SU-DHL-6 (cell line): ENCODE measurements around the gene KLHL18.

ENCODE experiments used
- H2AFZ ChIP-seq: fragments of 200-600 bp; sonication (generic); 2 replicates; pipeline ENCODE4 v1.6.1; 2014; ENCODE audit warnings: low read depth, mild to moderate bottlenecking, moderate library complexity, mixed read lengths, antibody characterized with exemption, low read length; ENCODE audit not compliant: severe bottlenecking
- H3F3A ChIP-seq: fragments of 200-600 bp; shearing (Covaris generic); 2 replicates; pipeline ENCODE4 v1.6.0; 2016; ENCODE audit warnings: antibody characterized with exemption, mild to moderate bottlenecking; ENCODE audit not compliant: insufficient read depth
- H3K27ac ChIP-seq: fragments of 200-600 bp; sonication (generic); 2 replicates; pipeline ENCODE4 v1.5.1; 2016; ENCODE audit warnings: low read depth, mild to moderate bottlenecking, low read length, moderate library complexity, mixed read lengths
- H3K27me3 ChIP-seq: fragments of 200-600 bp; sonication (generic), shearing (Covaris generic); 2 replicates; pipeline ENCODE4 v1.6.0; 2014; ENCODE audit warnings: mild to moderate bottlenecking, low read length
- H3K36me3 ChIP-seq: fragments of 200-600 bp; sonication (generic); 2 replicates; pipeline ENCODE4 v1.6.1; 2014; ENCODE audit warnings: mild to moderate bottlenecking, low read length, mixed read lengths
- H3K4me2 ChIP-seq: fragments of 300-600, 200-600 bp; shearing (Covaris generic), sonication (generic); 2 replicates; pipeline ENCODE4 v1.6.0; 2014; ENCODE audit warnings: low read length, low read depth, mild to moderate bottlenecking; ENCODE audit not compliant: poor library complexity, severe bottlenecking
- H3K4me3 ChIP-seq: fragments of 200-600 bp; sonication (generic); 2 replicates; pipeline ENCODE4 v1.5.1; 2014; ENCODE audit warnings: antibody characterized with exemption, low read length, mild to moderate bottlenecking, mixed read lengths; ENCODE audit not compliant: insufficient read depth, poor library complexity, severe bottlenecking
- H3K79me2 ChIP-seq: fragments of 200-600 bp; sonication (generic); 2 replicates; pipeline ENCODE4 v1.6.1; 2014; ENCODE audit warnings: mild to moderate bottlenecking, low read length, moderate library complexity; ENCODE audit not compliant: insufficient read depth
- H3K9ac ChIP-seq: fragments of 200-600 bp; sonication (generic); 2 replicates; pipeline ENCODE4 v1.7.0; 2014; ENCODE audit warnings: mild to moderate bottlenecking, low read length
- H3K9me2 ChIP-seq: fragments of 200-600 bp; sonication (generic); replicated peaks from 2 replicates; pipeline ENCODE4 v1.6.1; 2014; ENCODE audit warnings: low read length; ENCODE audit not compliant: insufficient read depth
- H3K9me3 ChIP-seq: fragments of 200-600 bp; sonication (generic); 2 replicates; pipeline ENCODE4 v1.6.1; 2014; ENCODE audit warnings: low read length, mixed read lengths; ENCODE audit not compliant: insufficient read depth
- H4K20me1 ChIP-seq: fragments of 200-600 bp; sonication (generic); 2 replicates; pipeline ENCODE4 v1.6.1; 2014; ENCODE audit warnings: low read depth, mild to moderate bottlenecking, antibody characterized with exemption, low read length, moderate library complexity, mixed read lengths
- EZH2phosphoT487 ChIP-seq: fragments of 200-600 bp; sonication (generic), shearing (Covaris generic); conservative IDR thresholded peaks from 2 replicates; pipeline ENCODE4 v1.6.1; 2018; ENCODE audit warnings: mild to moderate bottlenecking, antibody characterized with exemption, low read length, moderate library complexity, mixed read lengths
- TF ChIP-seq, protein P1 (sequence below): fragments of 200-600 bp; sonication (generic); IDR thresholded peaks from one replicate; pipeline ENCODE4 v1.5.1; 2017; ENCODE audit warnings: antibody characterized with exemption, mild to moderate bottlenecking, low read length, moderate library complexity; ENCODE audit not compliant: insufficient read depth, poor library complexity, severe bottlenecking

Gene KLHL18

DNA sequence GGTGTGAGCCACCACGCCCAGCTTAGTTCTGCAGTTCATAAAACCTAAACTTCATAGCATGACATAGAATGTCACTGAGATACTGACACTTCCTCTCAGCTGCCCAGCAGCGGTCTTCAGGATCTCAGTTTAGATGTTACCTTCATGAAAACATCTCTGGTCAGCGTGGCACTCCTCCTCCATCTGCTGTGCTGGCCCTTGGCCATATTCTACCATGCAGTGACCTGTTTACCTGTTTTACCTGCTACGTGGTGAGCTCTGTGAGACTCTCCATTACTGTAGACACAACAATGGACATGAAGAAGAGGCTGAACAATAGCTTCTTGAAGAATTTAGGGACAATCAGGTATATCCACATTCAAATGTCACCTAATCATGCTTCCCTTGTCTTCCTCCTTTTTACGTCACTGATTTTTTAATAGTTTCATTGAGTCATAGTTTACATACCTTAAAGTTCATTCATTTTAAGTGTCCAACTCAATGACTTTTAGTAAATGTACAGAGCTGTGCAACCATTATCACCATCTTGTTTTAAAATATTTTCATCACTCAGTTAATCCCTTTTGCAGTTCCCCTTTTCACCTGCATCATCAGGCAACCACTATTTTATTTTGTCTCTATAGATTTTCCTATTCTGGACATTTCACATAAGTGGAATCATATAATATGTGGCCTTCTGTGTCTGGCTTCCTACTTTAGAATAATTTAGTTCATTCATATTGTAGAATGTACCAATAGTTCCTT lies 65.8 kb downstream of the KLHL18 start:
- TF ChIP-seq EZH2phosphoT487 = no peak
- TF ChIP-seq, protein P1, sequence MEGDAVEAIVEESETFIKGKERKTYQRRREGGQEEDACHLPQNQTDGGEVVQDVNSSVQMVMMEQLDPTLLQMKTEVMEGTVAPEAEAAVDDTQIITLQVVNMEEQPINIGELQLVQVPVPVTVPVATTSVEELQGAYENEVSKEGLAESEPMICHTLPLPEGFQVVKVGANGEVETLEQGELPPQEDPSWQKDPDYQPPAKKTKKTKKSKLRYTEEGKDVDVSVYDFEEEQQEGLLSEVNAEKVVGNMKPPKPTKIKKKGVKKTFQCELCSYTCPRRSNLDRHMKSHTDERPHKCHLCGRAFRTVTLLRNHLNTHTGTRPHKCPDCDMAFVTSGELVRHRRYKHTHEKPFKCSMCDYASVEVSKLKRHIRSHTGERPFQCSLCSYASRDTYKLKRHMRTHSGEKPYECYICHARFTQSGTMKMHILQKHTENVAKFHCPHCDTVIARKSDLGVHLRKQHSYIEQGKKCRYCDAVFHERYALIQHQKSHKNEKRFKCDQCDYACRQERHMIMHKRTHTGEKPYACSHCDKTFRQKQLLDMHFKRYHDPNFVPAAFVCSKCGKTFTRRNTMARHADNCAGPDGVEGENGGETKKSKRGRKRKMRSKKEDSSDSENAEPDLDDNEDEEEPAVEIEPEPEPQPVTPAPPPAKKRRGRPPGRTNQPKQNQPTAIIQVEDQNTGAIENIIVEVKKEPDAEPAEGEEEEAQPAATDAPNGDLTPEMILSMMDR = no peak

DNA sequence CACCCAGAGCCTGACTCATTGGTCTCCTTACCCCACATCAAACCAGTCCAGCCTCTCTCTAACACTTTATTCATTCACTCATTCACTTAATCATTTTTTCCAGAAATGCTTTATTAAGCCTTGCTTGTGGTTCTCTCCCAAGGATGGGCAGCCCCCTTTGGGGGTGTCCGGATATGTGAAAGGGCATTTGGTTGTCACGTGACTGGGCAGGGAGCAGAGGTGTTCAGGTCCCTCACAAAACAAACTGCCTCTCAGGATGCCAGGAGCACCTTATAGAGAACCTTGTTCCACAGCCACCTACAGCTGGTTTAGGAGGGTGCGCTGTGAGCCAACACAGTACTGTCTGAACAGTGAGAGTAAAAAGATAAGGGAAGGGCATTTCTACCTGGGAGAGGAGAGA lies 72.3 kb downstream of the KLHL18 start:
- Histone ChIP-seq H3K36me3 (no peaks in the 10 kb centered on the region), H3F3A (0 out of 2 replicates have a peak, but pooled peaks cover 4% of the 10 kb centered on the region), H3K4me2 (no peak overlapping the region), H4K20me1 (no peaks in the 10 kb centered on the region), H3K9ac (no peak overlapping the region), H3K9me3 (peaks cover 10% of the 10 kb centered on the region; the same call in 1 of the 2 replicates), H2AFZ (no peak overlapping the region), H3K27ac (no peak overlapping the region), H3K27me3 (no peaks in the 10 kb centered on the region), H3K9me2 (no peaks in the 10 kb centered on the region), H3K79me2 (no peaks in the 10 kb centered on the region), H3K4me3 (no peak overlapping the region)
- TF ChIP-seq, protein P1 = no peak
- TF ChIP-seq EZH2phosphoT487 = no peak

More for the DNA sequence above, 65.8 kb downstream of the KLHL18 start:
- H3K4me3 ChIP-seq = no peak overlapping the region
- no peaks in the 10 kb centered on the region for H3K36me3 ChIP-seq
- no peaks in the 10 kb centered on the region for H3K79me2 ChIP-seq
- H3K9me3 ChIP-seq = no peaks in the 10 kb centered on the region
- no peak overlapping the region for H3K4me2 ChIP-seq
- no peak overlapping the region for H2AFZ ChIP-seq
- no peak overlapping the region for H3K27ac ChIP-seq
- H3K27me3 ChIP-seq = no peaks in the 10 kb centered on the region
- H4K20me1 ChIP-seq = no peaks in the 10 kb centered on the region
- H3K9me2 ChIP-seq = no peaks in the 10 kb centered on the region
- H3K9ac ChIP-seq = no peak overlapping the region
- H3F3A ChIP-seq = 0 out of 2 replicates have a peak, but pooled peaks cover 12% of the 10 kb centered on the region

DNA sequence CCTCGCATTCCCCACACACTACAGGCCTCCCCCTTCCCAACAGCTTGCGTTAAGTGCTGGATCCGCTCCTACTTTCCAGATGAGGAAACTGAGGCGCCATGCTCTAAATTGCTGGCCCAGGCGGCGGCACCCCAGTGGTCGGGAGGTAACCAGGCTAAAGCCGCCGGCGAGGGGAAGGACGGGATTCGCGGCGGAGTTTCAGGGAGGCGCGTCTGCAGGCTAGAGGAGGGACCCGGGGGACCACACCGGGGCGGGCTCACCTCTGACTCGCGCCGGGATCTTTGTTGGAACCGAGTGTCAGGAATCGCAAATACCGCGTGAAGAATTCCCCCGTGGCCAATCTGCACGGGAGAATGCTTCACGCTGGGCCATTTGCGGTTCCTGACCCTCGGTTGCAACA lies 73.5 kb downstream of the KLHL18 start:
- no peak for TF ChIP-seq EZH2phosphoT487
- TF ChIP-seq, protein P1 = no peak
- Histone ChIP-seq H4K20me1 (no peaks in the 10 kb centered on the region), H3K36me3 (no peaks in the 10 kb centered on the region), H2AFZ (no peak overlapping the region), H3F3A (no peaks in the 10 kb centered on the region), H3K79me2 (no peaks in the 10 kb centered on the region), H3K9me3 (peaks cover 10% of the 10 kb centered on the region; the same call in 1 of the 2 replicates), H3K4me2 (no peak overlapping the region), H3K9me2 (no peaks in the 10 kb centered on the region), H3K27ac (no peak overlapping the region), H3K27me3 (no peaks in the 10 kb centered on the region), H3K9ac (no peak overlapping the region), H3K4me3 (no peak overlapping the region)
